Esophagus (tissue), 2 donors: ENCODE results near the gene HGS. TPM values are rescaled to one million over a fixed set of nuclear protein-coding genes. Genes with fewer than 3 reads are reported as not detected.
"Not testable (repeated sequence)": the region's sequence is repeated elsewhere in the genome, so short reads cannot be mapped to it uniquely, and the experiment has no call there.

Experiments
- H3K27ac ChIP-seq, 2 donors: one replicate each; pipeline ENCODE4 v1.5.1; 2013; ENCODE audit warnings: low read depth in 2 of 2, mild to moderate bottlenecking in 2 of 2, inconsistent platforms in 1 of 2, low read length in 1 of 2, moderate library complexity in 1 of 2
- H3K27me3 ChIP-seq, 2 donors: one replicate each; pipeline ENCODE4 v1.6.1; 2013; ENCODE audit warnings: low read length in 2 of 2, control low read depth in 1 of 2, mild to moderate bottlenecking in 1 of 2; ENCODE audit not compliant: insufficient read depth in 2 of 2, control insufficient read depth in 1 of 2
- H3K36me3 ChIP-seq, 2 donors: one replicate each; pipeline ENCODE4 v1.6.1; 2013; ENCODE audit warnings: low read length in 1 of 2; ENCODE audit not compliant: control insufficient read depth in 2 of 2, insufficient read depth in 2 of 2
- H3K4me1 ChIP-seq, 2 donors: one replicate each; pipeline ENCODE4 v1.6.1; 2013; ENCODE audit warnings: low read length in 1 of 2; ENCODE audit not compliant: control insufficient read depth in 2 of 2, insufficient read depth in 2 of 2
- H3K4me3 ChIP-seq, 2 donors: one replicate each; pipeline ENCODE4 v1.5.1; 2013; ENCODE audit warnings: low read length in 2 of 2, mild to moderate bottlenecking in 2 of 2, low read depth in 1 of 2, moderate library complexity in 1 of 2
- H3K9me3 ChIP-seq, 2 donors: one replicate each; pipeline ENCODE4 v1.6.1; 2013; ENCODE audit warnings: mild to moderate bottlenecking in 2 of 2, low read depth in 1 of 2, low read length in 1 of 2, moderate library complexity in 1 of 2; ENCODE audit not compliant: control insufficient read depth in 2 of 2, insufficient read depth in 1 of 2
- WGBS, 2 donors: extraction: QIAGEN DNeasy Blood & Tissue Kit; methylation state at CpG; one replicate each; pipeline ENCODE4 v1.1.7; 2013; 5-methylcytosine and 5-hydroxymethylcytosine counted together
- polyA plus RNA-seq, 2 donors: library from polyadenylated mRNA; stranded (reverse); fragments of 200-250 nt; gene quantifications; one replicate each; pipeline ENCODE4 v1.2.3, GENCODE V29; 2013
- donor health status: healthy with polysubstance abuse.
- donor health status: Bipolar disorder and iron deficiency.

Gene HGS
- polyA plus RNA-seq, 2 donors, result 83.6 to 131 TPM

- H3K4me3 ChIP-seq, result peak within 1 kb of the TSS; percentile 90 to 94
- H3K4me1 ChIP-seq, result peaks cover 6 to 10% of the 10 kb centered on the region in 2 donors
- H3K27me3 ChIP-seq, result no peaks in the 10 kb centered on the region
- H3K36me3 ChIP-seq, result peaks cover 14 to 22% of the 10 kb centered on the region in 2 donors
- peak within 1 kb of the TSS; percentile 89 to 96 for H3K27ac ChIP-seq
- 0 to 1% methylated on average over 82 to 96 of the region's 96 CpGs for WGBS, 2 donors
- H3K9me3 ChIP-seq, result no peaks in the 10 kb centered on the region
These were observed 17.2 kb upstream of the HGS start, which contains the start of the genes CCDC137 and OXLD1 for GRCh38 chr17:81666342-81667191. TSS of gene CCDC137 (plus strand) at chr17:81666737. CDS start at chr17:81666767, 30 bp downstream. TSS of gene OXLD1 (minus strand) at chr17:81666605. CDS start at chr17:81666577, 28 bp downstream.

- peaks cover 6 to 10% of the 10 kb centered on the region in 2 donors for H3K4me1 ChIP-seq
- peak overlapping the region in 1 of 2 donors; percentile 12 for H3K4me3 ChIP-seq
- WGBS, 2 donors, result 58 to 66% methylated on average over 18 of the region's 18 CpGs
- H3K9me3 ChIP-seq, result no peaks in the 10 kb centered on the region
- H3K27me3 ChIP-seq, result no peaks in the 10 kb centered on the region
- peaks cover 20 to 34% of the 10 kb centered on the region in 2 donors for H3K36me3 ChIP-seq
- H3K27ac ChIP-seq, result peak overlapping the region; percentile 50 to 76
These were observed 16.1 kb upstream of the HGS start for GRCh38 chr17:81667754-81668153.

GRCh38 chr17:81672504-81672903, 11.3 kb upstream of the HGS start:
- peaks cover 24 to 43% of the 10 kb centered on the region in 2 donors for H3K36me3 ChIP-seq

GRCh38 chr17:81672954-81673353, 10.9 kb upstream of the HGS start:
- Histone ChIP-seq H3K27ac (no peak overlapping the region), H3K9me3 (no peaks in the 10 kb centered on the region), H3K4me1 (peaks cover 0 to 3% of the 10 kb centered on the region in 2 donors), H3K27me3 (no peaks in the 10 kb centered on the region), H3K4me3 (no peak overlapping the region), H3K36me3 (peaks cover 24 to 43% of the 10 kb centered on the region in 2 donors)
- WGBS, 2 donors, result 89 to 92% methylated on average over 16 of the region's 16 CpGs

More at GRCh38 chr17:81672504-81672903, 11.3 kb upstream of the HGS start:
- no peak overlapping the region for H3K27ac ChIP-seq
- 78 to 82% methylated on average over 18 of the region's 18 CpGs for WGBS, 2 donors
- H3K4me1 ChIP-seq, result peaks cover 0 to 3% of the 10 kb centered on the region in 2 donors
- H3K4me3 ChIP-seq, result no peak overlapping the region
- H3K27me3 ChIP-seq, result no peaks in the 10 kb centered on the region
- no peaks in the 10 kb centered on the region for H3K9me3 ChIP-seq

- no peaks in the 10 kb centered on the region for H3K9me3 ChIP-seq
- no peak overlapping the region for H3K27ac ChIP-seq
- H3K4me1 ChIP-seq, result no peaks in the 10 kb centered on the region
- 75 to 80% methylated on average over 18 of the region's 18 CpGs for WGBS, 2 donors
- no peaks in the 10 kb centered on the region for H3K27me3 ChIP-seq
- H3K36me3 ChIP-seq, result peaks cover 24 to 43% of the 10 kb centered on the region in 2 donors
- H3K4me3 ChIP-seq, result no peak overlapping the region
These were observed 10.1 kb upstream of the HGS start for GRCh38 chr17:81673561-81674258.

- WGBS, 2 donors, result 42% methylated on average over 18 of the region's 18 CpGs
- not testable (repeated sequence) for H3K27ac ChIP-seq, H3K9me3 ChIP-seq, H3K27me3 ChIP-seq, H3K4me3 ChIP-seq, H3K4me1 ChIP-seq
- peaks cover 16 to 30% of the 10 kb centered on the region in 2 donors for H3K36me3 ChIP-seq
These were observed 8.1 kb upstream of the HGS start for GRCh38 chr17:81675515-81676221.

GRCh38 chr17:81676906-81677305, 6.9 kb upstream of the HGS start:
- 83 to 84% methylated on average over 17 of the region's 17 CpGs for WGBS, 2 donors
- no peaks in the 10 kb centered on the region for H3K27me3 ChIP-seq
- H3K9me3 ChIP-seq, result no peaks in the 10 kb centered on the region
- peaks cover 8 to 21% of the 10 kb centered on the region in 2 donors for H3K36me3 ChIP-seq
- H3K4me3 ChIP-seq, result no peak overlapping the region
- no peak overlapping the region for H3K27ac ChIP-seq
- no peaks in the 10 kb centered on the region for H3K4me1 ChIP-seq

GRCh38 chr17:81680150-81680549, 3.7 kb upstream of the HGS start:
- Histone ChIP-seq H3K4me1 (peaks cover 0 to 13% of the 10 kb centered on the region in 2 donors), H3K27ac (no peak overlapping the region), H3K4me3 (no peak overlapping the region), H3K36me3 (peaks cover 0 to 2% of the 10 kb centered on the region in 2 donors), H3K27me3 (no peaks in the 10 kb centered on the region), H3K9me3 (no peaks in the 10 kb centered on the region)
- WGBS, 2 donors, result 83 to 84% methylated on average over 11 of the region's 11 CpGs

GRCh38 chr17:81681672-81682071, 2.1 kb upstream of the HGS start:
- H3K4me3 ChIP-seq, result no peak overlapping the region
- H3K9me3 ChIP-seq, result no peaks in the 10 kb centered on the region
- peaks cover 0 to 10% of the 10 kb centered on the region in 2 donors for H3K36me3 ChIP-seq
- H3K27ac ChIP-seq, result no peak overlapping the region
- H3K27me3 ChIP-seq, result no peaks in the 10 kb centered on the region
- 63 to 72% methylated on average over 17 of the region's 17 CpGs for WGBS, 2 donors
- H3K4me1 ChIP-seq, result peaks cover 0 to 18% of the 10 kb centered on the region in 2 donors
